Erythroblast (primary cell): ENCODE data around the gene CHCHD3.
"Not testable (repeated sequence)": the region's sequence is repeated elsewhere in the genome, so short reads cannot be mapped to it uniquely, and the experiment has no call there.

Experiments used
- DNase-seq, 2 experiments: peaks; one replicate each; lab custom pipeline; 2025; lab: John Stamatoyannopoulos, UW
- GATA1 ChIP-seq: IDR thresholded peaks from 2 replicates; pipeline ENCODE4 v1.6.1; 2011; ENCODE audit warnings: low read depth, mild to moderate bottlenecking, control low read depth, low read length, moderate library complexity
- POLR2A ChIP-seq: IDR thresholded peaks from 2 replicates; pipeline ENCODE4 v1.6.1; 2011; ENCODE audit warnings: mild to moderate bottlenecking, low read length

CHCHD3 gene

GRCh38 chr7:132993377-132994013 is 88.4 kb downstream of the CHCHD3 start:
- DNase-seq, result no peak
- no peak for TF ChIP-seq POLR2A
- TF ChIP-seq GATA1, result no peak

DNA sequence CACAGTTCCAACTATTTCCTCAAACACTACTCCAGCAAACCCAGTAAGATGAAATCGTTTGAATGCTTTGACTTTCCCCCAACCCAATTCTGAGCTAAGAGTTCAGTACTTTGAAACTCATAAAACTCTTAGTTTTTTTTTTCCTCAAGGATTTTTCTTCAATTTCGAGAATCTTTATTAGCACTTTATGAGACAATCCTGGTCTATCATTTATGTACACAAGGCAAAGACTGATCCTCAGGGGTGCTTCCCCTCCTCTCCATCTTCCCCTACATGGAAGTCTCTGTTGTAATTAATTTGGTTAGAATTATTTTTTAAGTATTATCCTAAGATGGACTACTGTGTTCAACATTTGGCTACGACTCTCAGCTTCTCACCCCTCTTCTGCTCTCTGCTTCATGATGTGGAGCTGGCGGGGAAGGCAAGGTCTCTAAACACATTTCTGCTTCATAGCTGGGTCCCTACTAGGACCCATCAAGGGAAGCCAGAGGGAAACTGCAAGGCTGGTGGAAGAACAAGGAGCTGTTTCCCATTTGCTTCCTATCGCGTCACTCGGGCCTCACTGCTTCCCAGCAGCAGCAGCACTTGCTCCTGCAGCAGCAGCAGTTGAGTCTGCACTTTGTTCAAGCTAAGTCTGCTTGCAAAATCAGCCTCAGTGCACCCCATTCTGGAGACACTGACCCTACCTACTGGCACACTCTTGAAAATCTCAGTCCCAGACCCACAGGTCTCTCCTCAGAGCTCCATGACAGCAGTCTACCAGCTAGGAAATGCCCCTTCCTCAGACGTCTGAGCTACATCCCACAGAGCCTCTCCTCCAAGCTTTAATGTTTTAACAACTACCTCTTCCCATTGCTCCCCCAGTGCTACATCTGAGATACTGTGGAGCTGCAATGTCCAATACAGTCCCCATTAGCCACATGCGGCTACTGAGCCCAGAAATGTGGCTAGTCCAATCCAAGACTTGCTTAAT is 90.0 kb downstream of the CHCHD3 start:
- no peak for DNase-seq
- no peak for TF ChIP-seq POLR2A
- TF ChIP-seq GATA1, result no peak

GRCh38 chr7:132988117-132988516 is 93.8 kb downstream of the CHCHD3 start:
- no peak for DNase-seq
- TF ChIP-seq POLR2A (no peak), GATA1 (no peak)

DNA sequence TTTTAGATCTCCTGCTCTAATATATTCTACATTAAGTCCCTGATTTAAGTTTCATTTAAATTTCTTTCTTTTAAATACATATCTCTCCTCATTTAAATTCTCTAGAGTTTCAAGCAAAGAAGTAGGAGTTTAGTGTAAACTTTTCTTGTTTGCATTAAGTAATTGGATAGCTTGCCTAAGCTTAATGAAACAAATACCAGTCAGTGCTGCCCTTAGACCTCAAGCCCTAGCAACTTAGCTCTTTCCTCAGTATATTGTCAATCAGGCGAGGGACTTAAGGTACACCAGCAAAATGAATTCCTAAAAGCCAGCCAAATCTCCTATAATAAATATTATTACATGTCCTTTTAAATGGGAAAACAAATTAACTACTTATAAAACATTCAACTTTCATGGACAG is 101.5 kb downstream of the CHCHD3 start:
- no peak for TF ChIP-seq POLR2A
- TF ChIP-seq GATA1, result no peak
- DNase-seq, result no peak

GRCh38 chr7:132979524-132979923 is 102.4 kb downstream of the CHCHD3 start:
- DNase-seq, result no peak
- no peak for TF ChIP-seq POLR2A
- no peak for TF ChIP-seq GATA1

GRCh38 chr7:132977234-132977633 is 104.7 kb downstream of the CHCHD3 start:
- TF ChIP-seq POLR2A (no peak), GATA1 (no peak)
- no peak for DNase-seq

DNA sequence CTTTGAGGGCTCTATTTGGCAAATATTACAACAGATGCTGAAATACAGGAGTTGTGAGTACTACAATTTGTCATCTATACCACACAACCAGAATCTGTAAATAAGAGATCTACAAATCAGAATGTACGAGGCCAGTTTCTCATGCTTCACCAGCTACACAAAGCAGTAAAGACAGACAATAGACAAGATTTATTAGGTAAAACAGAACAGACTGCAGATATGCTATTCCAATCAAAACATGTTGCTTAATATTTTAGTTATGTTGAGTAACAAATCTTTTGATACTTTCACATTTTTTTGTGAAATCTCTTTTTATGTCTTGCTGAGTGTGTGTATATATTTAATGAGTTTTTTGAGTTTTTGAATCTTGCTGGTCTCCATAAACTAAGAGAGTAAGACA is 109.1 kb downstream of the CHCHD3 start:
- no peak for TF ChIP-seq GATA1
- no peak for TF ChIP-seq POLR2A
- no peak for DNase-seq

DNA sequence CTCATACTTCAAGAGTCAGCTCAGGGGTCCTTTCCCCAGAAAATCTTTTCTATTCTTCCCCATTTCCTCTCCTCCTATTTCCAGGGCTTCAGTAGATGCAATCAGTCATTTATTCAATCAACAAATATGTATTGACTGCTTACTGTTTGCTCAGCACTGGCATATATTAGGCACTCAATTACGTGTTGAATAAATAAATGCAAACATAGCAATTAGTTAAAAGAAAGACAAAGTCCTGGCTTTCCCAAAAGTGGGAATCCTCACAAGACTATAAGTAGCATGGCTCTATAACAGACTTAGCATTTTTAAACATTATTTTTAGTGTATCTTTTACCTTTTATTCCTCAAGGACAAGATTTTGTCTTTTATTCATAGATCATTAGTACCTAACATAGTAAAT is 111.6 kb downstream of the CHCHD3 start:
- DNase-seq, result no peak
- TF ChIP-seq POLR2A, result no peak
- TF ChIP-seq GATA1, result no peak

DNA sequence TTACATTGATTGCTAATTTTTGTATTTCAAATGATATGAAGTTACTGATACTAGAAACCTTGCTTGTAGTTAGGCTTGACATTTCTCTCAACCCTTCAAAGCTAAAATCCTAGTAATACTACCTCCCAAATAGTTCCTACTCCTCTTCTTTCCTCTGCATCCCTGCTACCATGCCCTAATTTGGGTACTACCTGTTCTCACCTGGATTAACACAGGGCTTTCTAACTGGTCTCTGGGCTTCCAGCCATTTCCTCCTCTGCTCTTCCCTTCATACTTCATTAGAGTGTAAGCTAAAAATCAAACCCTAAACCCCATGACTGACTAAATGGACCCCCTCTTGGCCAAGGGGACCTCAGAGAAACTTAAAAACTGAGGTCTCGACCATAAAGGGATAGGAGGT is 112.4 kb downstream of the CHCHD3 start:
- TF ChIP-seq GATA1 (no peak), POLR2A (no peak)
- DNase-seq, result no peak

GRCh38 chr7:132967470-132967848 is 114.4 kb downstream of the CHCHD3 start:
- not testable (repeated sequence) for DNase-seq

DNA sequence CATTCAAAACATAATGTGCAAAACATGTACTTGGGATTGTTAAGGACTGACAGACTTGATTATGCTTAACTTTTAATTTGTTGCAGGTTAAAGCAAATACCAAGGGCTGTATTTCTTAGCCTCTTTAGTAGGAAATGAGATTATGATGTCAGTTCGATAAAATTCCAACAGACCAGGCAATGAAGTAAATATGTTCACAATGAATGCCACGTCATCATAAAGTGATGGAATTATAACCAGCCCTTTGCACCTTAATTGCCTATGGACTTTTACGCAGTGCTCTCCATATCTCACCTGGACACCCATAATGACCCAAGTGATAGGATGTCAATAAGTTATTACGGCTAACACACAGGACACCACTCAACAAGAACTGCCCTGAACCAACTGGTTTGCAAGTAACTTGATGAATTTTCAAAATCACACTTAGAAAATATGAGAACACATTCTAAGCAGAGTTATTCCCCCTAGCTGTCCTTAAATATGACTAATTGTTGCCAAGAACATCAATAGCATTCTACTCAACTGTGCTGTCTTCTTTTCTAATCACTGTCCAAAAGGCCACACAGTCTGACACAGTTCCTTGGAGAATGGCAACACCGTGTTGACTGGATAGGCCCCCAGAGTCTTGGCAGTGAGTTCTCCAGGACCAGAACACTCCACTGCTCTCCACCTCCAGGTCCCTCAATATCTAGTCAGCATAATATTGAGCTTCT is 115.0 kb downstream of the CHCHD3 start:
- TF ChIP-seq POLR2A (no peak), GATA1 (no peak)
- DNase-seq, result no peak

GRCh38 chr7:132965951-132966350 is 115.9 kb downstream of the CHCHD3 start:
- TF ChIP-seq POLR2A (no peak), GATA1 (no peak)
- DNase-seq, result no peak

DNA sequence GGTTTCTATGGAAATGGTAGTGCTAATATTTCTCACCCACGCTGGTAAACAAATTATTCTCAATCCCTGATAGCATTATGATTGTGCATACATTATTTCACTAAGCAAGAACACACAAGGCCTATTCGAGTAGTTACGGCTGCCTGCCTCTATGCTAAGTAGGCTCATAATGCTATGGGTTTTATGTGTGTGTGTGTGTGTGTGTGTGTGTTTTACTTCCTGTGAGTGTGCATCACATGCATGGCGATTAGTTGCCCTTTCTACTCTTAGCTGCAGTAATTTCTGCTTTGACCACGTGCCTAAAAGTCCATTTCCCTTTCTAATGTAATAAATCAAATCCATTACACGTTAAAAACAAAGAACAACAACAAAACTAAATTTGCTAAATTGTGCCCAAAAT is 117.0 kb downstream of the CHCHD3 start:
- TF ChIP-seq POLR2A, result no peak
- no peak for TF ChIP-seq GATA1
- DNase-seq, result no peak

DNA sequence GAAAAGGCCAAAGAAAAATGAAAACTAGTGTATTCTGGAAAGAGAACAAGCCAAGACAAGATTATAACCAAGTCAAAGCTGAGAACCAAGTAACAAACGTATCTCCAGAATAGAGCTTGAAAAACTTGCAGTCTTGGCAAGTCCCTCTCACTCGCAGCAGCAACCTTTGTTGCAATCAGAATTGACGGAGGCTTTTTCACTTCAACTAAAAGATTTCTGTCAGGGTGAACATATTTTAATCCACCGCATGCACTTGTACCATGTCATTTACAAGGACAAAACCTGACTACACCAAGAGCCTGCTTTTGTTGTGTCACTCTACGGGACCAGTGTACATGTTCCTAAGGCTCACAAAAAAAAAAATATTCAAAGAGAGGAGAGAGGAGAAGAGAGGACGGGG is 122.0 kb downstream of the CHCHD3 start:
- no peak for TF ChIP-seq POLR2A
- no peak for TF ChIP-seq GATA1
- DNase-seq, result no peak
